ENCODE results near the gene PARM1.

The PARM1 gene

DNA sequence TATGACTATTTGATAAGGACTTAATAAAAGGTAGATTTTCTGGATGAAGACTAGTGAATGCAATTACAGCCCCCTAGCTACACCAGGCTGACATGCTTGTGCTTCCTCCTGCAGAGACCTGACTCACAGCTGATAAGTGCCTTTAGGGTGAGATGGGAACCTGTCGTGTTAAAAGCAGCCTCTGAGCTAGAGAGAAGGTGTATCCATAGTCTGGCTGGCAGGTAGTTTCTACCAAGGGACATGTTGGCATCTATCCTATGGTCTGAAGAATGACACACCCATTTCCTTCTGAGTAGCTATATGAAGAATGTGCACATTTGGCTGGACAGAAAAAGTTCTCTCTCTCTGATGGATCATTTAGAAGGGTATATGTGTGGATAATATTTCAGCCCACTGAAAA is 64.1 kb downstream of the PARM1 start:
- Mint-ChIP-seq H3K9me3 (no peaks in the 10 kb centered on the region), H3K27ac (no peak overlapping the region), H3K4me1 (no peaks in the 10 kb centered on the region), H3K36me3 (no peaks in the 10 kb centered on the region), H3K4me3 (no peak overlapping the region)
- DNase-seq (ENCODE audit: low spot score in 2 of 2) (no peak), ATAC-seq (no peak)

DNA sequence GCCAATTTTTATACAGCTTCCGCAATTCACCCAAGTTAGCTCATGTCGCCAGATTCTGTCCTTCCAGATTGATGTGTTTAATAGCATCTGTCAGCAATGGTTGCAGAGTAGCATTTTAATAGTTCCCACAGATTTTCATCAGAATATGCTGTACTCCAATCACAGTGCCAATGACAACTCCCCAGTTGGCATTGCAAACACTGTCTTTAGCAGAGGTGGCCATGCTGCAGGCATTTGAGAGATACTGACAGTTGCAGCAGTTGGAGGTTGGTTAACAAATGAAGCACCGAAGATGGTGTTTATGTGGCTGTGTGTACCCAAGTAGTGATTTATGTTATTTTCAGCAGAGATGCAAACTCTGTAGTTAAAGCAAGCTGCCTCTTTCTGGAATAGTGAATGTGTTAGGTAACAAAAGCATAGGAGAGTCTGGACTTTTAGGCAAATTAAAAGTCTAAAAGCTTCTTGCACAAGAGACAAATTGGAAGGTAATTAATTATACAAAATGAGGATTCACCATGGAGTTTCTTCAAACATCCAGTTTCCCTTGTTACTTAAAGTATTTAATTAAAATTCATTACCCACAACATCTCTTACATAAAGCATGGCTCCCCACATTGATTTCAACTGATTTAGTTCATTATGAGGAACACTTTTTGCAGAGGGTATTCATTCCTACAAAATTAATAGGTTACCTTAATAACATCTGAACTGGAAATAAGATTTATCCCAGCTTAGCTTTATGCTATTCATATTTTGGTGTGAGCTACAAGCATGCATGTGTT is 65.2 kb downstream of the PARM1 start:
- H3K4me1 Mint-ChIP-seq, result no peaks in the 10 kb centered on the region
- H3K27ac Mint-ChIP-seq, result no peak overlapping the region
- ATAC-seq (no peak), DNase-seq (ENCODE audit: low spot score in 2 of 2) (no peak)
- H3K9me3 Mint-ChIP-seq, result no peaks in the 10 kb centered on the region
- no peak overlapping the region for H3K4me3 Mint-ChIP-seq
- no peaks in the 10 kb centered on the region for H3K36me3 Mint-ChIP-seq

DNA sequence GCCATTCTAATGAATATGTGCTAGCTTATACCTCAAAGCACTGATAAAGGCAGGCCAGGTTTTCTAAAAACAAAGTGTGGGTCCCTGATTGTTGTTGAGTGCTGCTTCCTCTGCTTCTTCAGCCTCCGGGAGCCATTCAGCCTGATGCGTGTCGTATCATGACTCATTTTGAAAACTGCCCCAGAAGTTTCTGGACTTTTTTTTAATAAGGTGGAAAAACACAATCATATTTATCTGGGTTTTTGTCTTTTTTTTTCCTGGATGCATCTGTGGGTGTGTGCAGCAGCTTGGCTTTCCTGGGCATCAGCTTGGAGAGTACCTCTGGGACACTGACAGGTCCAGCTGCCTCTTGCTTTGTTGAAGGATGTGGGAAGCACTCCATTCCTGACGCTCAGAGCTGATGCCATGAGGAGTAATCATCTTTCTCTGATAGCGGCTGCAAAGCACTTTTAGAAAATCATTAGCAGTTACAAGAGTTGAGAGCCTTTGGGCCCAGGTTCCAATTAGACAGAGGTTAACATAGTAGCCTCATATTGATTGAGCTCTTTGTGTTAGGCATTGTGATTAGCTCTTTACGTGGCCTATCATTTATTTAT is 66.9 kb downstream of the PARM1 start:
- no peak overlapping the region for H3K27ac Mint-ChIP-seq
- H3K36me3 Mint-ChIP-seq, result no peaks in the 10 kb centered on the region
- DNase-seq (ENCODE audit: low spot score in 2 of 2) (no peak), ATAC-seq (no peak)
- H3K9me3 Mint-ChIP-seq, result no peaks in the 10 kb centered on the region
- no peak overlapping the region for H3K4me3 Mint-ChIP-seq
- no peaks in the 10 kb centered on the region for H3K4me1 Mint-ChIP-seq

DNA sequence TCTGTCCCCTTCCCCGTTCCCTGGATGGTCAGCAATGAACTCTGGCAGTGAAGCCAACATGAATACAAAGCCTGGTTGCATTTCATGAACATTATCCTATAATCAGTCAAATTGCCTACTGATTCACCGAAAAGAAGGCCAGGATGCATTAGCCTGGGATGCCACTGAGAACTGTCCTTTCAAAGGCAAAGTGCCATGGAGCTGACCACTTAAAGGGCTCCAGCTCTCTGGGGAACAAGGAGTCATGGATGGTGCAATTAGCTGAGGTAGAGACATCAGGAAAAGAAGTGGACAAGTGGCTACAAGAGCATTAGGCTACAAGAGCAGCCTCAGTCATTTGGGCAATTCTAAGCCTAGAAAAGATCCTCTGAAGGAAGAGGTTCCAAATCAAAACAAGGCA is 69.0 kb downstream of the PARM1 start:
- ATAC-seq, result no peak
- Mint-ChIP-seq H3K4me1 (no peaks in the 10 kb centered on the region), H3K4me3 (no peak overlapping the region), H3K27ac (no peak overlapping the region), H3K36me3 (no peaks in the 10 kb centered on the region), H3K9me3 (no peaks in the 10 kb centered on the region)
- DNase-seq (ENCODE audit: low spot score in 2 of 2), result no peak

DNA sequence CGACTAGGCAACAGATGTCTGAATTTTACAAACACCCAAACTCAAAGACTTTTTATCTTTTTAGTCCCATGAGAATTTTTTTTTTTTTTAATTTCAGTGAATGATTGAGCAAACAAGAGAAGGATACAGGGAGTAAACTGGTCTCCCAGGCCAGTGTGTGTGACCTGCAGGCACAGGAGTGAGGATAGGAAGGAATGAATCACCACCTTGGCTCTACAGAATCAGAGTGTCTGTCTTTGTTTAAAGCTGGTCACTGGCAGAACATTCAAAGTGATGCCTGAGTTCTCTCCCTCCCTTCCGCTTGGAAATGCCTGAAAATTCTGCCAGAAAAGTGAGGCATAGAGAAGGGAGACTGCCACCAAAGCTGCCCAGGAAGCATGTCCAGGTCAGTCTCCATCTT is 69.5 kb downstream of the PARM1 start:
- no peaks in the 10 kb centered on the region for H3K4me1 Mint-ChIP-seq
- H3K9me3 Mint-ChIP-seq, result peaks cover 2% of the 10 kb centered on the region
- H3K36me3 Mint-ChIP-seq, result no peaks in the 10 kb centered on the region
- H3K27ac Mint-ChIP-seq, result no peak overlapping the region
- ATAC-seq (no peak), DNase-seq (ENCODE audit: low spot score in 2 of 2) (no peak)
- H3K4me3 Mint-ChIP-seq, result no peak overlapping the region

DNA sequence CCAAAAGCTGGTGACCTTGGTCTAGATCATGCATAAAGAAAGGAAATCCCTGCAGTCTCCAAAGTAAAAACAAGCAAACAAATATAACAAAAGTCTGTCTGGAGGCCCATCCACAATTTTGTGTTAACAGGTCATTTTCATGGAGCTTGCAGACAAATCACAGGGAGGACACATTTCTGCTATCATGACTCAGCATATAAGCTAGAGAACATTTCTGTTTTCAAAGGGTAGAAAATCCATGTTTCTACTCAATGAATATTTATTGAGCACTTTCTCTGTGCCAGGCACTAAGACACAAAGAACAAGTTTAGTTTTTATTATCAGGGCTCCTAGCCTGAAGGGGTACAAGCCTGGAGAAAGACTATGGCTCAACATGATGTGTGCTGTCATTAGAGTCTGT is 71.1 kb downstream of the PARM1 start:
- ATAC-seq (no peak), DNase-seq (ENCODE audit: low spot score in 2 of 2) (no peak)
- Mint-ChIP-seq H3K36me3 (no peaks in the 10 kb centered on the region), H3K4me1 (no peaks in the 10 kb centered on the region), H3K9me3 (peaks cover 4% of the 10 kb centered on the region), H3K27ac (no peak overlapping the region), H3K4me3 (no peak overlapping the region)

DNA sequence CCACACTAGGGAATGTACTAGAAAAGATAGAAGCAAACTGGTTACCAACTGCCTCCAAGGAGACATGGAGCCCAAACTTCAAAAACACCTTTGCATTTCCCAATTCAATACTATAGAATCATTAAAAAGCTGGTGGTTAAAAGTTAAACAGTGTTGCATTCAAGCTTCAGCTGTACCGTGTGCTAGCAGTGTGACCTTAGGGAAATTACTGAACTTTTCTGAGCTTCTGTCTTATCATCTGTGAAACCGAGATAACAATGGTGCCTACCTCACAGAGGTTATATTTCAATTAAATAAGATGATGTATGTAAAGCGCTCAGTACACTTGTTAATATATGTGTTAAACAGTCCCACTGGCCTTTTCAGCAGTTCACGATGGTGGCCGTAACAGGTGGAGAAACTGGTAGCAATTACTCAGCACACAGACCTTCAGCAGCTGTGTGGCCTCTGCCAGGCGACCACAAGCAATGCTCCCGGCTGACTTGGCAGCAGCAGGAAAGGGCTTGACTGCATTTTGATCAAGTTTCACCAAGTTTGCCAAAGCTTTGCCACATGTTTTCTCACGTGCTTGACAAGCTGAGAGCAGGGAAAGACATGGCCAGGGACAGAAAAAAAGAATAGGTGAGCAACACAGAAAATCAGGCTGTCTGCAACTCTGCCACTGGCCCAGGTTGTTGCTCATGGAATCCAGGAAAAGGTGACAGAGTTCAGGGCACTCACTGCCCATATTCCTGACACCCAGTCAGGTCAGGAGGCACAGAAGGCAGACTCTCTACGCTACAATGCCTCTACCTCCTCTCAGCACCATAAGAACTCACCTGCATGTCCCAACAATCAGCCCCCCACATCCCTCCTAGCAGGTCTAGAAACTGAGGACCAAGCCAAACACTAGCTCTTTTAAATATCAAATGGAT is 72.1 kb downstream of the PARM1 start:
- DNase-seq (ENCODE audit: low spot score in 2 of 2), result no peak

DNA sequence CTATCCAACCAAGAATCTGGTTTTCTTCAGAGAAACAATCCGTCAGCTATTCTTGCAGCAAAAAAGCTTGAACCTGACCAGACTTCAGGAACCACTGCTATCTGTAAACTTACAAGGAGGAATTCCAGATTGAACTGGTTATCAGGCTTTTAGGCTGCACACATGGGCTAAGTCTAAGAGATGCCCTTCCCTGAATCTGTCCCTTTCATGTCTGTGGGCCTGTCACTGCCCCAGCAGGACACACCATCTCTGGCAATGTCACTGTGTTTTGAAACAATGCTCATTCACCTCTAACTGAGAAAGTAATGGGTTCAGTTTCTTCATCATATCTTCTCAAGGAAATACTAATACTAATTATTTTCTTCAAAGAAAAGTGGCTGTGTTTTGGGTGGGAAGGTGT is 72.8 kb downstream of the PARM1 start:
- Mint-ChIP-seq H3K27ac (no peak overlapping the region), H3K4me1 (no peaks in the 10 kb centered on the region), H3K36me3 (no peaks in the 10 kb centered on the region), H3K9me3 (peaks cover 4% of the 10 kb centered on the region), H3K4me3 (no peak overlapping the region)
- ATAC-seq (no peak), DNase-seq (ENCODE audit: low spot score in 2 of 2) (no peak)

More for the DNA sequence above, 72.1 kb downstream of the PARM1 start:
- no peak overlapping the region for H3K4me3 Mint-ChIP-seq
- no peaks in the 10 kb centered on the region for H3K36me3 Mint-ChIP-seq
- ATAC-seq, result no peak
- no peak overlapping the region for H3K27ac Mint-ChIP-seq
- H3K9me3 Mint-ChIP-seq, result peaks cover 4% of the 10 kb centered on the region
- no peaks in the 10 kb centered on the region for H3K4me1 Mint-ChIP-seq

DNA sequence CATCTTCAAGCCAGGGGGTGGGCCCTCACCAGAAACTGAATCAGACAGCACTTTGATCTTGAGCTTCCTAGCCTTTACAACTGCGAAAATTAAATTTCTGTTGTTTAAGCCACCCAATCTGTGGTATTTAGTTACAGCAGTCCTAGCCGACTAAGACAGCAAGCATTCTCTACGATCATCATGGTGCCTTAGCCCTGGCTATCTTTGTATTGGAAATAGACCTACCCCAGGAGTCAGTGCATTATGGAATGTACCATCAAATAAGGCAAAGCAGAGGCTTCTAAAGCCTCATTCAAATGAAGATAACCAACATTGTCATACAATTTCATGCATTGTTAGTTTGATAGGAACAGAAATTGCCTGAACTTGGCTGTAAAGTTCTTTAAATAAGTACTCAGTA is 75.0 kb downstream of the PARM1 start:
- H3K36me3 Mint-ChIP-seq, result no peaks in the 10 kb centered on the region
- H3K9me3 Mint-ChIP-seq, result peaks cover 4% of the 10 kb centered on the region
- ATAC-seq, result no peak

DNA sequence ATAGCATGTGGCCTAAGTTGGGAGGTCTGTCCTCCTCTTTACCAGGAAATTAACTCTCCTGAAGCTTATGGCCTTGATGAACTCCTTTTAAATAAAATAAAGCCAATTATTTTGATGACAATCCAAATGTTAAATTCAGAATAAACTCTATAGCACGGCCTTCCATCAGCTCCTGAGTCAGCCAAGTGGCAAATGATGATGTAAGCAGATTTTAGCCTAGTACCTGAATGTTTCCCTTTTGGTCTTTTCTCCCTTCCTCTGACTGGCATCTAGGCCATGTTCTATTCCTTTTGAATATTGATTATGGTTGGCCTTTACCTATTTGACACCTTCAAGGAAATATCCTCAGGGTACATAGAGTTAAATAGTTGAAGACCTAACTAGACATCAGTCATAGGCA is 76.2 kb downstream of the PARM1 start:
- DNase-seq (ENCODE audit: low spot score in 2 of 2), result no peak
- Mint-ChIP-seq H3K27ac (no peak overlapping the region), H3K36me3 (no peaks in the 10 kb centered on the region), H3K9me3 (peaks cover 7% of the 10 kb centered on the region), H3K4me1 (no peaks in the 10 kb centered on the region), H3K4me3 (no peak overlapping the region)
- no peak for ATAC-seq

More for the DNA sequence above, 75.0 kb downstream of the PARM1 start:
- H3K4me1 Mint-ChIP-seq, result no peaks in the 10 kb centered on the region
- no peak overlapping the region for H3K27ac Mint-ChIP-seq
- H3K4me3 Mint-ChIP-seq, result no peak overlapping the region
- DNase-seq (ENCODE audit: low spot score in 2 of 2), result no peak

DNA sequence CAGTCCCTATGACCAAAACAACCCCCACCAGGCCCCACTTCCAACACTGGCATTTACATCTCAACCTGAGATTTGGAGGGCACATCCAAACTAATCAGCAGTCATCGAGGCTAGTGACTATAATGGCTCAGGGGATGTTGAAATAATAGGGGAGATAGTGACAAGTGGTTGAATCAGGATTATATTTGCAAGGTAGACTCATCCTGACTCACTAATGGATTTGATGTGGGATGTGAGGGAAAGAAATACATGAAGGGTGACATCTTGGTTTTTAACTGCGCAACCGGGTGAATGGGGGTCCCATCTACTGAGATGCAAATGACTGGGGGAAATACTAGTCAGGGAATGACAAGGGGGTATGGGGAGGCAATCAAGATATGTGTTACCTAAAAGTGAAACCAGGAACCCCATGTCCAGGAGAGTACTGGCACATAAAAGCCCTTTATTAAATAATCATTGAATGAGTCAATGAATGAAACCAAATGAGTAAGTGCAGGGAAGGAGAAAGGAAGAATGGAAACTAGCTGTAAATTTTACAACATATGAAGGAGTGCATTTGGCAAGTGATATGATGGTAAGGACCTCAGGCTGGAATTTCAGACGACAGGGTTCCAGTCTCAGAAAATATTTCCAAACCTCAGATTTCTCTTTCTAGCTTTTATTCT is 78.3 kb downstream of the PARM1 start:
- peaks cover 7% of the 10 kb centered on the region for H3K9me3 Mint-ChIP-seq
- no peak overlapping the region for H3K27ac Mint-ChIP-seq
- no peaks in the 10 kb centered on the region for H3K4me1 Mint-ChIP-seq

DNA sequence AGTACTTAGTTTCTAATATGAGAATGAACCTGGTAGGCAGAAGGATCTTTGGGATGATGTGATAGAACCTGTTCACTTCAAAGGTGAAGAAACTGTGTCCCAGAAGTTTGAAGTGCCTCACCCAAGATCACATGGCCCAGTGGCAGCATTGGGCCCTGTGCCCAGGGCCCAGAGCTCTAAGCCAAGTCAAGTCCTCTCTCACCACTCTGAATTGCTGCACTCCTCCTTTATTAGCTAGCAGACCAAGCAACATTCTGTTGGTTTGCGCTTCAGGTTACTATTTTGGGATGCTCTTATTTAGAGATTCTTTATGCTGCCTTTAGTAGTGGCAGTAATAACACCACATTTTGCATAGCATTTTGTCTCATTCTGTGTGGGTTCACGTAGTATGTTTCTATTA is 82.7 kb downstream of the PARM1 start:
- ATAC-seq (no peak), DNase-seq (ENCODE audit: low spot score in 2 of 2) (no peak)
- Mint-ChIP-seq H3K4me3 (no peak overlapping the region), H3K4me1 (no peaks in the 10 kb centered on the region), H3K27ac (no peak overlapping the region), H3K36me3 (no peaks in the 10 kb centered on the region), H3K9me3 (peaks cover 3% of the 10 kb centered on the region)

More for the DNA sequence above, 78.3 kb downstream of the PARM1 start:
- no peak for ATAC-seq
- no peak for DNase-seq (ENCODE audit: low spot score in 2 of 2)
- H3K36me3 Mint-ChIP-seq, result no peaks in the 10 kb centered on the region
- no peak overlapping the region for H3K4me3 Mint-ChIP-seq

DNA sequence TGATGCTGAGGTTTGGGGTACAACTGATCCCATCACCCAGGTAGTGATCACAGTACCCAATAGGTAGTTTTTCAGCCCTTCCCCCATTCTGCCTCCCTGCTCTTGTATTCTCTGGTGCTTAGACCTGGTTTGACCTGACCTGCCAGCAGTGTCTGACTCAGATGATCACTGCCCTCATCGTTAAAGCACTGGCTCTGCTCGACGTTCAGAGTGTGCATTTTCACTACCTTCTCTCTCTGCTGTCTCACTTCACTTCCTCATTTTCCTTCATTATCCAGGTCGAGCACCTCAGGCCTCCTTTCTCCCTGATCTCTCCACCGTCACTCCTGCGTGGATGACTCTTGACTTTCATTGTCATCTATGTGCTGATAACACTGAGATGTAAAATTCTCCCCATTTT is 83.6 kb downstream of the PARM1 start:
- H3K4me1 Mint-ChIP-seq, result no peaks in the 10 kb centered on the region
- ATAC-seq (no peak), DNase-seq (ENCODE audit: low spot score in 2 of 2) (no peak)
- no peak overlapping the region for H3K27ac Mint-ChIP-seq
- peaks cover 3% of the 10 kb centered on the region for H3K9me3 Mint-ChIP-seq
- H3K36me3 Mint-ChIP-seq, result no peaks in the 10 kb centered on the region
- no peak overlapping the region for H3K4me3 Mint-ChIP-seq

DNA sequence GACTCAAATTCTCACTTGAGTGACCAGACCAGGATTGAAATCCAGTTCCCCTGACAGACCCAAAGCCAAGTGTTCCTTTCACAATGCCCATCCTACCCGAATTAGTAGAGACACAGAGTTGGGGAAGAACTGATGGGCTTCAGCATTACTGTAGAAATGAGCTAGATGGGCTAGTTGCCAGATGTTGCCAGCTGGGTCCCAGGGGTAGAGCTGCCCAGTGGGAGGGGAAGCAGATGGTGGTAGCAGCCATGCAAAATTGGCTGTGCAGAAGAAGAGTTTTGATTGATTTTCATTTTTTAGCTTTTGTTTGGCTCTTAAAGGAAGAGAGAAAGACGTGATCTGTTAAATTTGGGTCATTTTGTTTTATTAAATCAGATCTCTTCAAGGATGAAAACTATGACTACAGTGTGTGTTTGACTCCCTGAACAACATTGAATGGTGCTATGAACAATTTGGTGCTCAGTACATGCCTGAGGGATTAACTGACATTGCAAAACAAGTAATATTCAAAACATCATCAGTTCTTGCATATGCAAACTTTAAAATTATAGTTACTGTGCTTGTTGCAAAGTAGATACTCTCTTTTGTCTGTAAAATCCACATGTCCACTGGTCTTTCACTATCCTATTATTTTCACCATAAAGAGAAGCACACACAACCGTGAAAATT is 86.0 kb downstream of the PARM1 start:
- H3K27ac Mint-ChIP-seq, result no peak overlapping the region
- no peaks in the 10 kb centered on the region for H3K4me1 Mint-ChIP-seq

DNA sequence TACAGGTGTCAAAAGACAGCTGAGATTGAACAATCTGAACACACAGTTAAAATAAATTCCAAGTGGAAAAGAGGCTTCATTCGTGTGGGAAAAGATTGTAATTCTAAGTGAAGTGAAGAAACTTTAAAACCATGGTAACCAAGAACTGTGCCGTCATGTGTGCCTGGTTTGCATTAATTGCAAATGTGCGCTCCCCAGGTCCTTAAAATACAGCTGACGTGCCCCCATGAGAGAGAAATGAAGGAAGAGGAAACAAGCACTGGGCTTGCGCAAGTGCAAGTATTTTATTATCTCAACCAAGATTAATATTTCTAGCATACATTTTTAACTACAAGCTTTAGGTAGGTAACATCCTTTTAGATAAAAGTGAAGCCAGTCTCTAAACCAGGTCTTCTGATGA is 92.5 kb downstream of the PARM1 start:
- H3K4me1 Mint-ChIP-seq, result no peaks in the 10 kb centered on the region
- ATAC-seq, result no peak
- no peak overlapping the region for H3K27ac Mint-ChIP-seq
- H3K4me3 Mint-ChIP-seq, result no peak overlapping the region
- no peaks in the 10 kb centered on the region for H3K36me3 Mint-ChIP-seq
- DNase-seq (ENCODE audit: low spot score in 2 of 2), result no peak
- H3K9me3 Mint-ChIP-seq, result no peaks in the 10 kb centered on the region

More for the DNA sequence above, 86.0 kb downstream of the PARM1 start:
- ATAC-seq (no peak), DNase-seq (ENCODE audit: low spot score in 2 of 2) (no peak)
- no peaks in the 10 kb centered on the region for H3K36me3 Mint-ChIP-seq
- no peak overlapping the region for H3K4me3 Mint-ChIP-seq
- H3K9me3 Mint-ChIP-seq, result peaks cover 1% of the 10 kb centered on the region

Data from stimulated activated effector memory CD8-positive, alpha-beta T cell treated with anti-CD3 and anti-CD28 coated beads, Interleukin-12 subunit alpha, Interleukin-12 subunit beta, amount 100 ng/mL, for 72 hours (primary cell).